ENCODE results near the gene ZNF362.

The ZNF362 gene

GRCh38 chr1:33275706-33276572, 19.6 kb downstream of the ZNF362 start:
- TF ChIP-seq, protein P1, sequence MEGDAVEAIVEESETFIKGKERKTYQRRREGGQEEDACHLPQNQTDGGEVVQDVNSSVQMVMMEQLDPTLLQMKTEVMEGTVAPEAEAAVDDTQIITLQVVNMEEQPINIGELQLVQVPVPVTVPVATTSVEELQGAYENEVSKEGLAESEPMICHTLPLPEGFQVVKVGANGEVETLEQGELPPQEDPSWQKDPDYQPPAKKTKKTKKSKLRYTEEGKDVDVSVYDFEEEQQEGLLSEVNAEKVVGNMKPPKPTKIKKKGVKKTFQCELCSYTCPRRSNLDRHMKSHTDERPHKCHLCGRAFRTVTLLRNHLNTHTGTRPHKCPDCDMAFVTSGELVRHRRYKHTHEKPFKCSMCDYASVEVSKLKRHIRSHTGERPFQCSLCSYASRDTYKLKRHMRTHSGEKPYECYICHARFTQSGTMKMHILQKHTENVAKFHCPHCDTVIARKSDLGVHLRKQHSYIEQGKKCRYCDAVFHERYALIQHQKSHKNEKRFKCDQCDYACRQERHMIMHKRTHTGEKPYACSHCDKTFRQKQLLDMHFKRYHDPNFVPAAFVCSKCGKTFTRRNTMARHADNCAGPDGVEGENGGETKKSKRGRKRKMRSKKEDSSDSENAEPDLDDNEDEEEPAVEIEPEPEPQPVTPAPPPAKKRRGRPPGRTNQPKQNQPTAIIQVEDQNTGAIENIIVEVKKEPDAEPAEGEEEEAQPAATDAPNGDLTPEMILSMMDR (IDR thresholded peaks at IDR 0.05; ENCODE audit: insufficient read depth, low read depth, low read length, missing control alignments): no peak
- no peak for DNase-seq (ENCODE audit: low read depth)
- H3K4me3 ChIP-seq (ENCODE audit: low read depth, low read length): no peak overlapping the region

GRCh38 chr1:33276573-33277298, 20.4 kb downstream of the ZNF362 start:
- TF ChIP-seq, protein P1 (IDR thresholded peaks at IDR 0.05; ENCODE audit: insufficient read depth, low read depth, low read length, missing control alignments): no peak
- H3K4me3 ChIP-seq (ENCODE audit: low read depth, low read length): no peak overlapping the region
- DNase-seq (ENCODE audit: low read depth): no peak

DNA sequence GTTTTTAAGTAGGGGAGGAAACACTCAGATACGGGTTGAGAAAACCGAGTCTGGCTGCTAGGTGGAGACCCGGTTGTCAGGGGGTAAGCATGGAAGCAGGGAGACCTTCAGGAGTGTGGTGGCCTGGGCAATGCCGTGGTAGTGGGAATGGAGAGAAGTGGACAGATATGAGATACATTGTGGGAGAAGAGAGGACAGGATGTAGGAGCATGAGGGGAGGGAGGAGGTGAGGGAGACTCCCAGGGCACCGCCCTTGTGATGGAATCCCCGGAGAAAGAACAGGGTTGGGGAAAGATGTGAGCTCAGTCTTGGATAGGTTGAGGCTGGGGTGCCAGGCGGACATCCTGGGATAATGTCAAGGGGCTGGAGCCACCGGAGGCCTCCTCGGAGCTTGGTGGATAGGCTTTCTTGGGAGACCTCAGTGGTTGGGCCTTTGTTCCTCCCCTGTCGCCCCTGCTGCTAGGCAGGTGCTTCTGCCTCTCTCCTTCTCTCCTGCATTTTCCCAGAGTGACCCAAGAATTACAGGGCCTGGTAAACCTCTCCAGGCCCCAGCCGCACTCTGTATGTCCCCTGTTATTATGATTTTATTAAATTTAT, 21.3 kb downstream of the ZNF362 start:
- H3K4me3 ChIP-seq (ENCODE audit: low read depth, low read length): no peak overlapping the region
- TF ChIP-seq, protein P1 (IDR thresholded peaks at IDR 0.05; ENCODE audit: insufficient read depth, low read depth, low read length, missing control alignments): no peak
- DNase-seq (ENCODE audit: low read depth): no peak

- TF ChIP-seq, protein P1 (IDR thresholded peaks at IDR 0.05; ENCODE audit: insufficient read depth, low read depth, low read length, missing control alignments): no peak
- H3K4me3 ChIP-seq (ENCODE audit: low read depth, low read length): no peak overlapping the region
- DNase-seq (ENCODE audit: low read depth): no peak
Measured at GRCh38 chr1:33280091-33280661, 23.9 kb downstream of the ZNF362 start.

DNA sequence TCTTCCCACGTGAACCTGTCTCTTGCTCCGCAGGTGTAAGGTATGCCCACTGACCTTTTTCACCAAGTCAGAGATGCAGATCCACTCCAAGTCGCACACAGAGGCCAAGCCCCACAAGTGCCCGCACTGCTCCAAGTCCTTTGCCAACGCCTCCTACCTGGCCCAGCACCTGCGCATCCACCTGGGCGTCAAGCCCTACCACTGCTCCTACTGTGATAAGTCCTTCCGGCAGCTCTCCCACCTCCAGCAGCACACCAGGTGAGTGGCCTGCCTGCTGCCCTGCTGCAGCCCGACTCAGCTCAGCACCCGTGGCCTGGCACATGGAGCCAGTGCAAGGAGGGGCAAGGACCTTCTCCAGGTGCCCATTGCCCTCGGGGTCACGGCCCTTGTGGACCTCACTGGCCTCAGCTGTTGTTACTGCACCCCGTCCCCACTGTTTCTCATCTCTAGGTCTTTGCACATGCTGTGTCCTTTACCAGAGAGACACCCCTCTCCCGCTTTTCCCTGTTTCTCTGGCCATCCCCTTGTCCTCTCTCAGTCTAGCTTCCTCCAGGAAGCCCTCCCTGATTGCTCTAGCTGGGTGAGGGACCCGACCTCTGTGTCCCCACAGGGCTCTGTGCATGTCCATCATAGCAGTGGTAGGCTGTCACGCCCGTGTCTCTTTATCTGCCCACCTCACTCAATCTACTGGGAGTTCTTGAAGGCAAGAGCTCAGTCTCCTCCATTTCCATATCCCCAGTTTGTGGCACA, 25.4 kb downstream of the ZNF362 start:
- H3K4me3 ChIP-seq (ENCODE audit: low read depth, low read length): no peak overlapping the region
- DNase-seq (ENCODE audit: low read depth): no peak
- TF ChIP-seq, protein P1 (IDR thresholded peaks at IDR 0.05; ENCODE audit: insufficient read depth, low read depth, low read length, missing control alignments): no peak

DNA sequence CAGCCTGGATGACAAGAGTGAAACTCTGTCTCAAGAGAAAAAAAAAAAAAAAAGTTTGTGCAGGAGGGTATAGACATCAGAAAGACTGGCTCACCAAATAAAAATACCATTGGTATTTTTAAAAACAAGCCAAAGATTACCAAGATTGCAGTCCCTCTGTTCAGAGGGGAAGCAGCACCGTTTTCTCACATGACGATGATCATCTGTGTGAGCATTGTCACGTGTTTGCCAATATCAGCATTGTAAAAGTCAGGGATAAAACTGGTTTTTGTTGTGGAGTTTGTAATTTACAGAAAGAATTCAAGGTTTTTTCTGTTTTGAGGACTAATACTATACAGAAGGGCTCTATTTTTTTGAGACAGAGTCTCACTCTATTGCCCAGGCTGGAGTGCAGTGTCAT, 26.5 kb downstream of the ZNF362 start:
- TF ChIP-seq, protein P1 (IDR thresholded peaks at IDR 0.05; ENCODE audit: insufficient read depth, low read depth, low read length, missing control alignments): no peak
- H3K4me3 ChIP-seq (ENCODE audit: low read depth, low read length): no peak overlapping the region
- no peak for DNase-seq (ENCODE audit: low read depth)

Measured in GM12865 (cell line).